Measurements from ENCODE around the gene TMEM131L. TPM values are rescaled to one million over a fixed set of nuclear protein-coding genes. Genes with fewer than 3 reads are reported as not detected.

TMEM131L gene
- total RNA-seq, 1 donor from 2014 or later: 7.9 TPM

DNA sequence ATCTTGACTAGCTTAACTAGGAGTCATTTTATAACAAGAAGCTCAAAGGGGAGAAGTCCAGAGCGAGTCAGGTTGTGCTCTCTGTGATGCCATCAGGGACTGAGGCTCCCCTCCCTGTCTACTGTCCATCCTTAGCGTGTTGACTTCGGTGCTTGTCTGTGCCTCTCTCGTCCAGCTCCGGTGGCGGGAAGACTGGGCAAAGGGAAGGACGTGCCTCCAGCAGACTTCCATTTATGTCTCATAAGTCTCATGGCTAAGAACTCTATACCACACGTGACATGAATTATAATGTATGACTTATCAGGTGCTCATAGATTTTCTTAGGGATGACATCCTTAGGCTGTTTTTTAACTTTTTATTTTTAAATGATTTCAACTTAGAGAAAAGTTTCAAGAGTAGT is 125.3 kb downstream of the TMEM131L start:
- H3K36me3 ChIP-seq (ENCODE audit: control insufficient read depth, insufficient read depth, low read length): no peaks in the 10 kb centered on the region
- no peak for FAIRE-seq
- no peaks in the 10 kb centered on the region for H3K27me3 ChIP-seq (ENCODE audit: control insufficient read depth, insufficient read depth, low read length)
- TF ChIP-seq, protein P1, sequence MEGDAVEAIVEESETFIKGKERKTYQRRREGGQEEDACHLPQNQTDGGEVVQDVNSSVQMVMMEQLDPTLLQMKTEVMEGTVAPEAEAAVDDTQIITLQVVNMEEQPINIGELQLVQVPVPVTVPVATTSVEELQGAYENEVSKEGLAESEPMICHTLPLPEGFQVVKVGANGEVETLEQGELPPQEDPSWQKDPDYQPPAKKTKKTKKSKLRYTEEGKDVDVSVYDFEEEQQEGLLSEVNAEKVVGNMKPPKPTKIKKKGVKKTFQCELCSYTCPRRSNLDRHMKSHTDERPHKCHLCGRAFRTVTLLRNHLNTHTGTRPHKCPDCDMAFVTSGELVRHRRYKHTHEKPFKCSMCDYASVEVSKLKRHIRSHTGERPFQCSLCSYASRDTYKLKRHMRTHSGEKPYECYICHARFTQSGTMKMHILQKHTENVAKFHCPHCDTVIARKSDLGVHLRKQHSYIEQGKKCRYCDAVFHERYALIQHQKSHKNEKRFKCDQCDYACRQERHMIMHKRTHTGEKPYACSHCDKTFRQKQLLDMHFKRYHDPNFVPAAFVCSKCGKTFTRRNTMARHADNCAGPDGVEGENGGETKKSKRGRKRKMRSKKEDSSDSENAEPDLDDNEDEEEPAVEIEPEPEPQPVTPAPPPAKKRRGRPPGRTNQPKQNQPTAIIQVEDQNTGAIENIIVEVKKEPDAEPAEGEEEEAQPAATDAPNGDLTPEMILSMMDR (IDR thresholded peaks at IDR 0.05; ENCODE audit: insufficient read depth, low read length, severe bottlenecking): no peak
- DNase-seq (ENCODE audit: low read depth): no peak
- H3K4me3 ChIP-seq (ENCODE audit: low read depth, low read length): no peak overlapping the region

DNA sequence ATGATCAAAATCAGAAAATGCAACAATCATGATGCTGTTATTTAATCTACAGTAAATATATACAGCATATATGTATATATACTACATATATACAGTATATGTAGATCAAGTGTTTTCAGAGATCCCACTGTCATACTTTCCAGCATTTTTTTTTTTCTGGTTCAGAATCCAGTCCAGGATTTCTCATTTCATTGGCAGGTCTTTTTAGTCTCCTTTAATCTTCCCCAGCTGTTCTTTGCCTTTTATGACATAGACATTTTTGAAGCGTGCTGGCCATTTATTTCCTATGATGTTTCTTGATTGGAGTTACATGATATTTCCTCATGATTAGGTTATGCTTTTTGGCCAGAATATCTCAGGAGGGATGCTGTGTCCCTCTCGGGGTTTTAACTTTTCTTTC is 125.9 kb downstream of the TMEM131L start:
- no peak for FAIRE-seq
- no peak overlapping the region for H3K4me3 ChIP-seq (ENCODE audit: low read depth, low read length)

DNA sequence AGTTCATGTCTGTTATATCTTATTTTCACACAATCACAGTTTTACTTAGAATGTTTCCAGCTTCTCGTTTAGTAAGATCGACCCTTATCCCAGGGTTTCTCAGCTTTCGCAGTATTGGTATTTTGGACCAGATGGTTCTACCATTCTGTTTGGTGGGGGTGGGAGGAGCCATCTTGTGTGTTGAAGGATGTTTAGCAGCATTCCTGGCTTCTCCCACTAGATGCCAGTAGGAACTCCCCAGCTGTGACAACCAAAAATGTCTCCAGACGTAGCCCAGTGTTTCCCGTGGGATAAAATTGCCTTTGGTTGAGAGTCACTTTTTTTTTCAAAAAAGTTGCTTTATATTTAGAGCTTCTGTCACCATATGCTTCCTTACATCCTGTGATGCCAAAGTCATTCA is 127.0 kb downstream of the TMEM131L start:
- peaks cover 1% of the 10 kb centered on the region for H3K36me3 ChIP-seq (ENCODE audit: control insufficient read depth, insufficient read depth, low read length)
- FAIRE-seq (no peak), DNase-seq (ENCODE audit: low read depth) (no peak)
- no peak overlapping the region for H3K4me3 ChIP-seq (ENCODE audit: low read depth, low read length)
- TF ChIP-seq, protein P1 (IDR thresholded peaks at IDR 0.05; ENCODE audit: insufficient read depth, low read length, severe bottlenecking): no peak
- no peaks in the 10 kb centered on the region for H3K27me3 ChIP-seq (ENCODE audit: control insufficient read depth, insufficient read depth, low read length)

More for the DNA sequence above, 125.9 kb downstream of the TMEM131L start:
- TF ChIP-seq, protein P1 (IDR thresholded peaks at IDR 0.05; ENCODE audit: insufficient read depth, low read length, severe bottlenecking): no peak
- H3K36me3 ChIP-seq (ENCODE audit: control insufficient read depth, insufficient read depth, low read length): no peaks in the 10 kb centered on the region
- no peak for DNase-seq (ENCODE audit: low read depth)
- H3K27me3 ChIP-seq (ENCODE audit: control insufficient read depth, insufficient read depth, low read length): no peaks in the 10 kb centered on the region

DNA sequence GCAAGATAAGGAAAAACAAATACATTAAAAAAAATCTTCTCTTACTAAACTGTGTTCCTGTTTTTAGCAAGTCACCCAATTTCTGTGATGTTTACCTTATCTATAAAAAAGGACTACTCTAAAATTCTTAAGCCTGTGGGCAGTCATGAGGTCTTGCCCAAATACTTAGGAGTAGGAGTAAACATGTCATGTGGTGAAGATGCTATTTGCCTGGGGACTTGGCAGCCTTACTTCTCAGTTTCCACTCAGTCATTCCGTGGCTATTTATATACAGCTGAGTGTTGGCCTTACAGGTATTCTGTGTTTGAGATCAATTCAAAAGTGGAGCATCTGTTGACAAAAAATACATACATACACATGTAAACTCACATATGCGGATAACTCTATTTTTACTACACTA is 128.1 kb downstream of the TMEM131L start:
- Histone ChIP-seq H3K27me3 (ENCODE audit: control insufficient read depth, insufficient read depth, low read length) (no peaks in the 10 kb centered on the region), H3K36me3 (ENCODE audit: control insufficient read depth, insufficient read depth, low read length) (peaks cover 4% of the 10 kb centered on the region), H3K4me3 (ENCODE audit: low read depth, low read length) (no peak overlapping the region)
- FAIRE-seq (no peak), DNase-seq (ENCODE audit: low read depth) (peak; percentile 40)
- TF ChIP-seq, protein P1 (IDR thresholded peaks at IDR 0.05; ENCODE audit: insufficient read depth, low read length, severe bottlenecking): no peak

DNA sequence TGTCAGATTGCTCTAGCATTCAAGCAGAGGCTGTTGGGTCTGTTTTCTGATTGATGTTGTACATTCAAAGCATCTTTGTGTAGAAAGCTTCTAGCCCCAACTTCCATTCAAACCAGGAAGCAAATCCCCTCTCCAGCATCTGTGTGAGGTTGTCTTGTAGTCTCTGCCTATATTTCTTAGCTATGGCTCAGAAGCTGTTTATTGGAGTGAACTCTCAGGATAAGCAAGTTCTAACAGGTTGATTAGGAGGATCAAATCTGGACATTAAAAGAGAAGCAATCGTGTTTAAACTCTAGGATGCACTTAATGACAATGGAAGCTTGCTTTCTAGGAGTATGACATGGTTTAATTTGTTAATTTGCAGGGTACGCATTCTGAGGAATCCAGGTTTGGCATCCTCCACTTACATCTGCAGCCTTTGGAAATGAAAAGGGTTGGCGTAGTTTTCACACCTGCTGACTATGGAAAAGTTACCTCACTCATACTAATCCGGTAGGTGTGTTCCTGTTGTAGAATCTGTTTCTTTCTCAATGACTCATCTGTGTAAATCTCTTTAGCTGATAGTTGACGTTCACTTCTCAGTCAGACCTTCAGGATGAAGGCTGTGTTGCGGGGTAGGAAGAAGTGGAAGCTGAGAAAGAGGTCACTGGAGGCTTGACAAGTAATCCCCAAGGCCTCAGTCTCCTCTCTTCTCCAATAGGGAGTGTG is 129.9 kb downstream of the TMEM131L start:
- no peak overlapping the region for H3K4me3 ChIP-seq (ENCODE audit: low read depth, low read length)
- FAIRE-seq (peak; percentile 86), DNase-seq (ENCODE audit: low read depth) (peak; percentile 71)
- no peaks in the 10 kb centered on the region for H3K27me3 ChIP-seq (ENCODE audit: control insufficient read depth, insufficient read depth, low read length)
- H3K36me3 ChIP-seq (ENCODE audit: control insufficient read depth, insufficient read depth, low read length): peaks cover 6% of the 10 kb centered on the region
- TF ChIP-seq, protein P1 (IDR thresholded peaks at IDR 0.05; ENCODE audit: insufficient read depth, low read length, severe bottlenecking): no peak

DNA sequence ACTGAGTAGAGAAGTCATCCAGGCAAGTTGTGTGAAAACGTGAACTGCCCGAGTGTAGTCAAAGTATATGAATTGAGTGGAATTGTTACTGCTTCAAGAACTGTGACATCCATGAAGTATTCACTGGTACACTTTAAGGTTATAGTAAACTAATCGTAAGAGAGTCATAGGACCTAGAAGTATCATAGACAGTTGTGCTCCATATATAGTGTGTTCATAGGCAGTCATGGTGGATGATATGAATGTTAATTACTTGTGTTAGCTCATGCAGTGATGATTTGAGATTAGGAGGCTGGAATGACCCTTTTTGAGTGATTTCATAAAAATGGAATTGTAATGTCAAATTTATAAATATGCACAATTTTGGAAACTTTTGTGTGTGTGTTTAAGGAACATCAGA is 136.6 kb downstream of the TMEM131L start:
- H3K36me3 ChIP-seq (ENCODE audit: control insufficient read depth, insufficient read depth, low read length): peaks cover 13% of the 10 kb centered on the region
- FAIRE-seq: no peak
- no peaks in the 10 kb centered on the region for H3K27me3 ChIP-seq (ENCODE audit: control insufficient read depth, insufficient read depth, low read length)
- no peak for DNase-seq (ENCODE audit: low read depth)
- H3K4me3 ChIP-seq (ENCODE audit: low read depth, low read length): no peak overlapping the region
- TF ChIP-seq, protein P1 (IDR thresholded peaks at IDR 0.05; ENCODE audit: insufficient read depth, low read length, severe bottlenecking): no peak

All from bronchial epithelial cell (primary cell).